Limb (tissue), 2 donors: ENCODE data around the gene PCYT2.
"Not testable (repeated sequence)": the region's sequence is repeated elsewhere in the genome, so short reads cannot be mapped to it uniquely, and the experiment has no call there.

Experiments used
- DNase-seq, 2 donors: peaks; one replicate each; pipeline ENCODE4 v3.0.0-alpha.2; 2016; ENCODE audit errors: extremely low spot score in 2 of 2

Gene PCYT2

DNA sequence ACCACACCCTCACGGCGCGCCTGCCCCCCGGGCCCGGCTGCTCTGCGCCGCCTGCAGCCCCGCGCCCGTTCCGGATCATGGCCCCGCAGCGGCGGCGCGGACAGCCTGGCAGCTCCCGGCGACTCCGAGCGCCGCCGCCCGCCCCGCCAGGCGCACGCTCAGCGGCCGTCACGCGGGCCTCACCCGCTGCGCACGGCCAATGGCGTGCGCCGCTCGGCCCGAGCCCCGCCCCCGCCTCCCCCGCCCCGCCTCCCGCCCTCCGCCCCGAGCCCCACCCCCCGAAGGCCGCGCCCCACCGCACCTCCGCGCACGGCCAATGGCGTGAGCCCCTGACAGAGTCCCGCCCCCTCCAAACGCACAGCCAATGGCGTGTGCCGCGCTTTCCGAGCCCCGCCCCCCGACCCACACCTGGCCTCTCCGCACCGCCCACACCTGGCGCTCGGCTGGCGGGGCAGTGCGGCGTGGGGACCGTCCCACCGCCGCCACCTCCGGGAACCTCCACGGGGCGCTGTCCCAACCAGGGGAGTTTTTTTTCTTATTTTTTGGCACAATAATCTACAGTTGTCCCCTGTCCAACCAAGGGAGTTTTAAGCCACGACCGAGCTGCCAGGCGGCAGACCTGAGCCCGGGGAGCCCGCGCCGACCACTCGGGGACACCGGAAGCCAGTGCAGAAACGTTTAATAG is at the start of gene PCYT2:
TSS of gene PCYT2 (minus strand) at position 123 of the 685 bp plus-strand sequence. CDS start at position 79, 44 bp downstream.
- peak; percentile 75 to 94 for DNase-seq

DNA sequence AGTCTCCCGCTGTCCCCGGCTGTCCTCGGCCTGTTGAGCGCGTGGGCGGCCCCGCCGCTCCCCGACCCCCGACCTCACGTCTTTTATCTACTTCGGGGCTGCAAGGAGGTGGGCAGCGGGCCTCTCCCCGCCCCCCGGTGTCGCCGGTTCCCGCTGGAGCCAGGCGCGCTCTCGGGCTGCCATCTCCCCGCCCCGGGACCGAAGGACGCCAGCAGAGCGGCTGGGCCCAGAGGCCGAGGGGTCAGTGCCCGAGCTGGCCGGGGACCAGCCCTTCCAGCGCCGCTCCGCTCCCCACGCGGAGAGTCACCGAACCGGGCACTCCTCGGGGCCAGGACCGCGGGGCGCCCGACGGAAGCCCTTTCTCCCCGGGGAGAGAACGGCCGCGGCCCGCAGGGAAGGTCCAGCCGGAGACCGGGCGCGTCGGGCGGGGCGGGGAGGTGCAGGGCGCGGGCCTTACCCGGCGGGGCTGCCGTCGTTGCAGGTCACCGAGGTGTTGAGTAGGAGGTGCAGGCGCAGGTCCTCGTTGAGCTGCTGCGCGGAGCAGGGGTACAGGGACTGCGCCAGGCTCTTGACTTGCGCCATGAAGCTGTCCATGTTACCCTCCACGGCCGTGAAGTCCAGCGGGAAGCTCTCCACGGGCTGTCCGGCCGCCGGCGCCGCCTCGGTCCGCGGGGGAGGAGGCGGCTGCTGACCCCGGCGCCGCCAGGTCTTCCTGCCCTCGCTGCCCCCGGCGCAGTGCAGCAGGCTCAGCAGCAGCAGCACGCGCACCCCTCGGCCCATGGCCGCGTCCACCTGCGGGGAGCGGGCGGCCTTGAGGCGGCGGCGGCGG is 49.1 kb upstream of the PCYT2 start:
- peak in 1 of 2 donors; percentile 39 for DNase-seq

DNA sequence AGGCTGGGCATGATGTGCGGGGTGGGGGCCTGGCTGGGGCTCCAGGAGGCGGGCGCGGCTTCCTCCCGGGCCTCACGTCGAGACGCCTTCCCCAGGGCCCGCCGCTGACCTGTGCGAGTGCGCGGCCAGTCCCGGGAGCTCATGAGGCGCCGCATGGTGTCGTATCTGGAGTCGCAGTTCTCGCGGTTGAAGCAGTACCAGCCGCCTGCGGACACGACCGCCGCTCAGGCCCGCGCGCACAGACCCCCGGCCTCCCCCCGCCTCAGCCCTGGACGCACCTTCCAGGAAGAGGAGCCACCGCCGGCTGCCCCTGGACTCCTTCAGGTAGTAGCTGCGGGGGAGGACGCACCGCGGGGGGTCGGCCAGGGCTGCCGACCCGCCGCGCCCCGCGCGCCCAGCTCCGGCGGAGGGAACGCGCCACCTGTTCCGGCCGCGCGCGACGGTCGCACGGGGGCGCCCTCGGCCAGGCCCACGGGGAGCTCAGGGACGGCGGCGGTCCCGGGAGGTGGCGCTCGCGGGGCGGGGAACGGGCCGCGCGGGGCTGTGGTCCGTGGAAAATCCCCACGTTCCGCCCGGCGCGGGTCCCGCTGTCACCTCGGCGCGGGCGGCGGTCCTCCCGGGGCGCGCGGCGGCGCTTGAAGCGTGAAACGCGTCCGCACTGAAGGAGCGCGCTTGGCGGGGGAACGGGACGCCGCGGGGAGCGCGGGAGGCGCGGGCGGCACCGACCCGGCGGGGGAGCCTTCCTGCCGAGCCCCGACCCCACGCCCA is 48.3 kb upstream of the PCYT2 start:
- peak; percentile 51 to 85 for DNase-seq

DNA sequence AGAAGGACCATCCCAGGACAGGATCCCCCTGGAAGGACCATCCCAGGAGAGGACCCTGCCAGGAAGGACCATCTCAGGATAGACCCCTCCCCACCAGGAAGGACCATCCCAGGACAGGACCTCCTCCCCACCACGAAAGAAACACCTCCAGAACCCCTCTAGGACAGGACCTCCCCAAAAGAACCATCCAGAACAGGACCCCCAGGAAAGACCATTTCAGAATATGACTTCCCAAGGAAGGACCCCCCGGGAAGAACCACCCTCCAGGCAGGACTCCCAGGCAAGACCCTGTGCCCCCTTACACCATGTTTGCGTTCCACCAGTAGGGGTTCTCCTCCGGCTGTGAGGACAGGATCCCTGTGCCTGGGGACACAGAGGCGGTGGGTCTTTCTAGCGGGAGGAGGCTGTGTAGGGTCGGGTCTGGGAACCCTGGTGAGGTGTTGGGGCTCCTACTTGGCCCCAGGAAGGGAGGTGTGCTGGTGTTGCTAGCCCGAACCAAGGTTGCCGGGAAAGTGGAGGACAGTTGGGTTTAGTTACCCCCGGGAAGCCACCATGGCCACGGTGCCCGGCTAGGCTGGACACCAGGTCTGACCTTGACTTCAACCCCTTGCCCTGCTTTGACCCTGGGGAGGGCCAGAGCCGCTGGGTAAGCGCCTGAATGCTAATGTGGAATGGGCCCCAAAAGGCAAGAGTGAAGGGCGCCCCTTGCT is 47.6 kb upstream of the PCYT2 start:
- peak in 1 of 2 donors; percentile 28 for DNase-seq

DNA sequence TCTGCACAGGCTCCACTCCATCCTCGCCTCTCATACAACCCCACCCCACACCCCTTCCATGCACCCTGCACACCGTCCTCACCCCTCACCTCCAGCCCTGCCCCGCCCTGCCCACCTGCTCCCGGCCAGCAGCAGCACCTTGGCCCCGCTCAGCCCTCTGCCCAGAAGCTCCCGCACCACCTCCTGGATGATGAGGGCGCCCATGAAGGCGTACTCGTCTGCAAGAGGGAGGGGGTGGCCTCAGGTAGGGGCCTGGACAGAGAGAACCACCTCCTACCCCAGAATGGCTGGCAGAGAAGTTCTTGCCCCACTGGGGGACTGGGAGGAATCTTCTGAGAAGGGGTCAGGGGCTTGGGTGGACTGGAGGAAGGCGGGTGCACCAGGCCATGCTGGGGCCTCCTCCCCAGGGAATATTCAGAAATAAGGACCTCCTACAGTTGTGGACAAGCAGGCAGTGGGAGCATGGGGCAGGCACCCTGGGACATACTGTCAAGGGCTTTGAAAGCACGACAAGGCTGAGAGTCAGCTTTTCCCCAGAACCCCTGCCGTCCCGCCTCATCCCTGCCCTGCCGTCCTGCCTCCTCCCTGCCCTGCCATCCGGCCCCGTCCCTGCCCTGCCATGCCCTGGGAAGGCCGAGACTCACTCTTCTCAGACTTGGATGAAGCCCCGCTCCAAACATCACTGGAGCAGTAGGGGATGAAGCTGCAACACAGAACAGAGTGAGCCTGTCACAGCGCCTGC is 46.7 kb upstream of the PCYT2 start:
- peak in 1 of 2 donors; percentile 21 for DNase-seq

DNA sequence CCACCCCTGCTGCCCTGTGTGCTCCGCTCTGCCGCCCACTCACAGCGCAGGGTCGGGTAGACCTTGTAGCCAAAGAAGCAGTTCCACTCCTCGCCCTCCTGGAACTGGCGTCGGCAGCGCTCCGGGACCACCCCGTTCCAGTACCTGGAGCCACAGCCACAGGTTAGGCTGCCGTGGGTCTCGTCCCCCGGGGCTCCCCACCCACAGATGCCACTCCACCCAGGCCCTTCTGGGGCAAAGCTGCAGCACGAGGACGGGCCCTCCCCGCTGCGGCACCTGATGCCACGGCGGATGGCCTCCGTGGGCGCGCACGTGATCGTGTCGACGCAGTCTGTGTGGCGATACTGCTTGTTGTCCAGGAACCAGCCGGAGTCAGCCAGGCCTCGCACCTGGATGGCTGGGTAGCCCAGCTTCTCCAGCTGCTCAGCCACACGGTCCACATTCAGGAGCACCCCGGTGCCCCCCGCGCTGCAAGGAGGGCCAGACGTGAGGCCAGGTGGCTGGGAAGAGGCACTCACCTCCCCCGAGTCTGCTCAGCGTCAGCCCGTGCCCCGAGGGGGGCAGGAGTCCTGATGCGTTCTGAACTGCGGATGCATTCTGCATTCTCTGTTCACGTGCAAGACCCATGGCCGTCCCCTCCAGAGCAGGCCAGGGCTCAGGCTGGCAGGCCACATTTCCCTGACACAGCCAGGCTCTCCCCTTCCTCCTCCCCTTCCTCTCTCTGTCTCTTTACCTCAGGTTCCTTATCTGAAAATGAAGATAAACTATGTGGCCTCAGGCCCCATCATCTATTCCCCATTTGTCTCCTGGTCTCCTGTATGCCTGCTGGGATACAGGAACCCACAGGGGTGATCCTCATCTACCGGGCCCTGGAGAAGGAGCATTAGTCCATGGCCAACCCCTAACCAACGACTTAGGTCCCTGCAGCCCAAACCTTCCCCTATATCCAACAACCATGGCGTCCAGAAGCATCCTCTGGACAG is 45.7 kb upstream of the PCYT2 start:
- DNase-seq = peak in 1 of 2 donors; percentile 27

DNA sequence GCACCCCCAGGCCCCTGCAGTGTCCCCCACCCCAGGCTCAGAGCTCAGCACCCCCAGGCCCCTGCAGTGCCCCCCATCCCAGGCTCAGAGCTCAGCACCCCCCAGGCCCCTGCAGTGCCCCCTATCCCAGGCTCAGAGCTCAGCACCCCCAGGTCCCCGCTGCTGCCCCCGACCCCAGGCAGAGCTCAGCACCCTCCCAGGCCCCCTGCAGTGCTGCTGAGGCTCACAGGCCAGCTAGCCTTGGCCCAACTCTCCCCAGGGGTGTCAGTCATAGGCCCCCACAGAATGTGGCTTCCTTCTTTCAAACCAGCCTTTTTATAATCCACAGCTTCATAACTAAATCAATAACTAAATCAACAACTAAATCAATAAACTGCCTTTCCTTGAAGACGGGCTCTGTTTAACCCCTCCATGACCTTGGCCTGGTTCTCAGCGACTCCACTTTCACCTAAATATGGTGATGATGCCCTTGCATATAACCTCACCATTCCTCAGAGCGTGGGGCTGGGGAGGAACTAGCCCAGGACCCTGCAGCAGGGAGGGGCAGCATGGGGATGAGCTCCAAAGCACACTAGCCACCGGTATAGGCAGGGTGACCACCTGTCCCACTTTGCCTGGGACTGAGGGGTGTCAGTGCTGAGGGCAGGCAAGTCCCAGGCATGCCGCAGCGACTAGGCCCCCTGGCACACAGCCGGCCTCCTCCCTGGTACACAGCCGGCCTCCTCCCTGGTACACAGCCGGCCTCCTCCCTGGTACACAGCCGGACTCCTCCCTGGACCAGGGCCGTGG is 44.8 kb upstream of the PCYT2 start:
- no peak for DNase-seq

DNA sequence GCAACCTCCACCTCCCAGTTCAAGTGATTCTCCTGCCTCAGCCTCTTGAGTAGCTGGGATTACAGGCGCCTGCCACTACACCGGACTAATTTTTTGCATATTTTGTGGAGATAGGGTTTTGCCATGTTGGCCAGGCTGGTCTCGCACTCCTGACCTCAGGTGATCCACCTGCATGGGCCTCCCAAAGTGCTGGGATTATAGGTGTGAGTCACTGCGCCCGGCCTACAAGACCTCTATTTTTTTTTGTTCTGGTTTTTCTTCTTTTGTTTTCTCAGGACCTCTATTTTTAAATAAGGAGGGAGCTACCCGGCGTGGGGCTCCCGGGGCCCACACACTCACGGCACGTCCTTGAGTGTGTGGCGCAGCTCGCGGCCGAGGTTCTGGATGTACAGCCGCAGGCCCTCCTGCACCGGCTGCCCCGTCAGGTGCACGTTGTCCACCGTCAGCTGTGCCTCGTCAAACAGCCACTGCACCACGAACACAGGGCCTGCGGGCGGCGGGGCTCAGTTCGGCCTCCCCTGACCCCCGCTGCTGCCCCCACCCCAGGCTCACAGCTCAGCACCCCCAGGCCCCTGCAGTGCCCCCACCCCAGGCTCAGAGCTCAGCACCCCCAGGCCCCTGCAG is 44.0 kb upstream of the PCYT2 start:
- DNase-seq = no peak

DNA sequence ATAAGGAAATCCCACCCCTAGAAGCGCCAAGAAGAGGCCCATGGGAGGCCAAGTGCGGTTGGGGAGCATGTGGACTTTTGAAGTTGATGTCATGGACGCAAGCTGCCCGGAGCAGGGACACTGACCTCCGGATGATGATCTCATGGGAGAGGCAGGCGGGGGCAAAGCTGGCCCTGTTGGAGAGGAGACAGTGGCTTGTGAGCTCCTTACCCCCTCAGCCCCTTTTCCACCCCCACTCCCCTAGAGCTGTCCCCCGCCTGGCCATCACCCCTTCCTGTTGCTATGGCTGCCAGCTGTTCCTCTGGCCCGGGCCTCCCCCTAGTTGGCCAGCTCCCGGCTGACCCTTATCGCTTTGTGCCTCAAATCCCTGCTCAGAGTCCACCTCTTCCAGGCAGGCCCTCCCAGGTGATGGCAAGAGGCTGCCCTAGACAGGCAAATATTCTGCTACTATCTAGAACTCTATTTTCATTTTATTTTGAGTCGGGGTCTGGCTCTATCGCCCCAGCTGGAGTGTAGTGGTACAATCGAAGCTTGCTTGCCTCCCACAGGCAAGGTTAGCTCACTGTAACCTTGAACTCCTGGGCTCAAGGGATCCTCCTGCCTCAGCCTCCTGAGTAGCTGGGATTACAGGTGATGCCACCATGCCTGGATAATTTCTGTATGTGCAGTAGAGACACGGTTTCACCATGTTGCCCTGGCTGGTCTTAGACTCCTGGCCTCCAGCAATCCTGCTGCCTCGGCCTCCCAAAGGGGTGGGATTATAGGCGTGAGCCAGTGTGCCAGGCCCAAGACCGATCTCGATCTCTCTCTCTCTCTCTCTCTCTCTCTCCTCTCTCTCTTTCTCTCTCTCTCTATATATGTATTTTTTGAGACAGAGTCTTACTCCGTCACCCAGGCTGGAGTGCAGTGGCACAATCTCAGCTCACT is 43.2 kb upstream of the PCYT2 start:
- no peak for DNase-seq

DNA sequence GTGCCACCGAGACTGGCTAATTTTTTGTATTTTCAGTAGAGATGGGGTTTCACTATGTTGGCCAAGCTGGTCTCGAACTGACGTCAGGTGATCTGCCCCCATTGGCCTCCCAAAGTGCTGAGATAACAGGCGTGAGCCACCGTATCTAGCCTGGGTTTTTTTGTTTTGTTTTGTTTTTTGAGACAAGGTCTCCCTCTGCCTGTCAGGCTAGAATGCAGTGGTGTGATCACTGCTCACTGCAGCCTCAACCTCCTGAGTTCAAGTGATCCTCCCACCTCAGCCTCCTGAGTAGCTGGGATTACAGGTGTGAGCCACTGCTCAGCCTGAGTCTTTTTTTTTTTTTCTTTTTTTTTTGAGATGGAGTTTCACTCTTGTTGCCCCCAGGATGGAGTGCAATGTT is 42.2 kb upstream of the PCYT2 start:
- not testable (repeated sequence) for DNase-seq

DNA sequence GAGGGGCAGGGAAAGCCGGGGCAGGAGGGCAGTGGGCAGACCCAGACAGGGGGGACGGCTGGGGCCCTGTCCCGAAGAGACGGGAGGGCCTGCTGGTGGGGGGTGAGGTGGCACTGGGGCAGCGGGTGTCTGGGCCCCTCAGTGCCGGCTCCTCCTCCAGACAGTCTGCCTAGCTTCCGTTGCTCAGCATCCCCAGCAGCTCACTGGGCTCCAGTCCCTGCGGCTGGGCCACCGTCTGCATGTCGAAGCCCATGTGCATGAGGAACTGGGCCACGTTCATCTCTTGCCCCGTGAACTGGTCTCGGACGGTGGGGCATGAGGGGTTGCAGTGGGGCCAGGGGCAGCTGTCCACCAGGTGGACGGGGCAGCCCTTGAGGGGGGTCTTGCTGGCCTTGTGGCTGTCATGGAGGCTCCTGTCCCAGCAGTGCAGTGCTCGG is 41.6 kb upstream of the PCYT2 start:
- no peak for DNase-seq

DNA sequence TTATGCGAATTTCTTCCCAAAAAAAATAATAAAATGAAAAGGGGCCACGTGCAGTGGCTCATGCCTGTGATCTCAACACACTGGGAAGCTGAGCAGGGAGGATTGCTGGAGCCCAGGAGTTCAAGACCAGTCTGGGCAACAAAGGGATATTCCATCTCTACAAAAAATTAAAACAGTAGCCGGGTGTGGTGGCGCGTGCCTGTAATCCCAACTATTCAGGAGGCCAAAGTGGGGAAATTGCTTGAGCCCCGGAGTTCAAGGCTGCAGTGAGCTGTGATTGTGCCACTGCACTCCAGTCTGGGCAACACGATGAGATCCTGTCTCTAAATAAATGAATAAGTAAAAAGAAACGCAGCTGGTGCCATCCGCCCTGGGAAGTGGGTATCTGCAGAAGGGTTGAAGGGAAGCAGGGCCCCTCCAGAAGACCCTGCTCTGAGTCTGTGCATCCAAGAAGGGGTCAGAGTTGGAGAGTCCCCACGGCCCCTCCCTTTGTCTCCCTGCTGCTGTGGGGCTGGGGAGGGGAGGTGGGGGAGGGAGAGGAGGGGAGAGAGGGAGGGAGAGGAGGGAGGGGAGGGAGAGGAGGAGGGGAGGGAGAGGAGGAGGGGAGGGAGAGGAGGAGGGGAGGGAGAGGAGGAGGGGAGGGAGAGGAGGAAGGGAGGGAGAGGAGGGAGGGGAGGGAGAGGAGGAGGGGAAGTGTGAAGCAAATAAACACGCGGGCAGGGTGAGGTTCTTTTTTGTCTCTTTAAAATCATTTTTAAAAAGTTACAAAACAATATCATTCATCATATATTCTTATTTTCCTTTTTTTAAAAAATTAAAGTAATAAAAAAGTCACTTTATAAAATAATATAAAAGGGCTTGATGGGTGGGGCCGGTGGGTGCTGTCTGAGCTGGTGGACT is 40.8 kb upstream of the PCYT2 start:
- DNase-seq = no peak

DNA sequence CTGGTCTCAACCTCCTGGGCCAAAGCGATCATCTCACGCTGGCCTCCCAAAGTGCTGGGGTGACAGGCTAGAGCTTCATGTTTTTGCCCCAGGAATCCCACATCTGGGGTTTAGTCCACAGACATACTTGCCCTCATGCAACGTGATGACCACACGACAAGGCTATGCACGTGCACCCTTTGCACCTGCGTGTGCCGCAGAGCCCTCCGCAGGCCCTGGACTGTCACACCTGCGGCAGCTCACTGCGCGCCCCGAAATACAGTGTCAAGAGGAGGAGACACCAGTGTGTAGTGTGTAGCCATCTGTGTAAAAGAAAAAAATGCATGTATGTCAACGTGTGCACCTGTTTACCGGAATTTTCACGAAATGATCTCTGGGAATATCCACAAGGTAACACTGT is 39.3 kb upstream of the PCYT2 start:
- DNase-seq = no peak

DNA sequence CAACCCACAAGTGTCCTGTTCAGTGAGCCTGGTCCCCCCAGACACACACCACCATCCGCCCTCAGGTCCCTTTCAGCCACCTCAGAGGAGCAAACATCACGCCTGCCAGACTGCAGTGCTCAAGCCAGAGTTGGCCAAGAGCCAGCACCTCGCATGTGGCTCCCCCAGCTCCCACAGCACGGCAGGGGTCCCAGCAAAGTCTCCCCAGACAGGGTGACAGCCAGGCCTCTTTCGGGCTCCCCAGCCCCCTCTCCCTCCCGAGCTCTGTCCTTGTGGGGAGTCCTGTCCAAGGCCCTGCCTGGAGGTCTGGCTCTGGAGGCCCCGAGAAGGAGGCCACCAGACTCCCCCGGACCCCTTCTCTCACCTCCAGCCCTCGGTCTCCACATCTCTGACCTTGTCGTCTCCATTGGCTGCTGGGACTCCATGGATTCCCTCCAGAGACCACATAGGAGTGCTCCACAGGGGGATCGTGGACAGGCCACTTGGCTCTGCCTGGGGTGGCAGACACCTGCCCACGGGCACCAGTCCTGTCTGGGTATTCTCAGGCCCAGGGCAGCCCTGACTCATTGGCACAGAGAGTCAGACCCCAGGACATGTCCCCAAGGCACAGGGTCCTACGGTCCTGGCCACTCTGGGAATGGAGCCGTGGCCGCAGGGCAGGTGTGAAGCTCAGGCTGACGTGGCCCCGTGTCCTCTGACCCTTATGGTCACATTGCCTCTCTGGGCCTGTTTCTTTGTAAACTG is 37.6 kb upstream of the PCYT2 start:
- DNase-seq = no peak

DNA sequence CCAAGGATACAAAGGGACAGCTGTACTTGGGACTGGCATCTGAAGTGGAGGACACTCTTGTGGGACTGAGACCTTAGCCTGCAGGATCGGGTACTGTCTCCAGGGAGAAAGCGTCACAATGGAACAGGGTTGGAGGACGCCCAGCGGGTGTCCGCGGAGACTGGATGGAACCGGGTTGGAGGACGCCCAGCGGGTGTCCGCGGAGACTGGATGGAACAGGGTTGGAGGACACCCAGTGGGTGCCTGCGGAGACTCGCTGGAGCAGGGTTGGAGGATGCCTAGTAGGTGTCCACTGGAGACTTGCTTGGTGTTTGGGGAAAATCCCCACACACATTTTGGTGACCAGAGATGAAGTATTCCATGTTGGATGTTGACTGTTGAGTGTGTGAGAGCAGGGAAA is 36.0 kb upstream of the PCYT2 start, which contains the start of gene MYADML2:
TSS of gene MYADML2 (minus strand) at position 45 of the 400 bp plus-strand sequence. CDS start 5,492 bp downstream, outside the sequence.
- no peak for DNase-seq
